OCI-LY7 (cell line): ENCODE measurements around the gene MTG1. TPM values are rescaled to one million over a fixed set of nuclear protein-coding genes. Genes with fewer than 3 reads are reported as not detected.

Experiments used
- BruUV-seq: library from RNA; stranded (reverse); fragments of 400-500 nt; replicated peaks from 2 replicates; lab custom pipeline; 2021; lab: Mats Ljungman, UMichigan
- CTCF ChIA-PET: fragments of 300-600 bp; sonication (Branson Sonifier 250); formaldehyde crosslinking; loops from one replicate; lab custom pipeline; 2022; ENCODE audit warnings: antibody characterized with exemption; ENCODE audit not compliant: unreplicated experiment; lab: Charles Lee
- POLR2A ChIA-PET: fragments of 300-600 bp; sonication (Branson Sonifier 250); formaldehyde crosslinking; loops from one replicate; lab custom pipeline; 2022; ENCODE audit warnings: antibody characterized with exemption; lab: Charles Lee
- DNase-seq: peaks from one replicate; pipeline ENCODE4 v3.0.0-alpha.2; 2015; ENCODE audit warnings: low spot score
- H2AFZ ChIP-seq: fragments of 200-600 bp; sonication (generic), shearing (Covaris generic); 2 replicates; pipeline ENCODE4 v1.6.1; 2014; ENCODE audit warnings: mild to moderate bottlenecking, antibody characterized with exemption, low read length, moderate library complexity
- H3K27ac ChIP-seq: fragments of 200-600 bp; sonication (generic); 2 replicates; pipeline ENCODE4 v1.5.1; 2014; ENCODE audit warnings: mixed run types, low read depth, mild to moderate bottlenecking, moderate library complexity, low read length, inconsistent platforms; ENCODE audit not compliant: poor library complexity, severe bottlenecking
- H3K36me3 ChIP-seq: fragments of 200-600 bp; sonication (generic); 2 replicates; pipeline ENCODE4 v1.6.1; 2014; ENCODE audit warnings: mild to moderate bottlenecking, antibody characterized with exemption, low read length, moderate library complexity, mixed read lengths; ENCODE audit not compliant: insufficient read depth
- H3K4me1 ChIP-seq: fragments of 200-600 bp; sonication (generic); 2 replicates; pipeline ENCODE4 v1.5.1; 2014; ENCODE audit warnings: mild to moderate bottlenecking, low read length; ENCODE audit not compliant: insufficient read depth, poor library complexity, severe bottlenecking
- H3K4me2 ChIP-seq: fragments of 200-600 bp; sonication (generic); 2 replicates; pipeline ENCODE4 v1.6.1; 2014; ENCODE audit warnings: mild to moderate bottlenecking, low read length
- H3K4me3 ChIP-seq: fragments of 200-600 bp; sonication (generic); 2 replicates; pipeline ENCODE4 v1.5.1; 2014; ENCODE audit warnings: mild to moderate bottlenecking, low read depth, low read length; ENCODE audit not compliant: poor library complexity, severe bottlenecking
- H3K79me2 ChIP-seq: fragments of 200-600 bp; sonication (generic); 2 replicates; pipeline ENCODE4 v1.6.1; 2016; ENCODE audit warnings: low read depth, mild to moderate bottlenecking, low read length, moderate library complexity, mixed read lengths; ENCODE audit not compliant: insufficient read depth
- H3K9me2 ChIP-seq: fragments of 200-600 bp; sonication (generic); 2 replicates; pipeline ENCODE4 v1.6.1; 2016; ENCODE audit warnings: mild to moderate bottlenecking, low read length, mixed read lengths; ENCODE audit not compliant: insufficient read depth
- H3K9me3 ChIP-seq: fragments of 200-600 bp; sonication (generic); 2 replicates; pipeline ENCODE4 v1.6.1; 2014; ENCODE audit warnings: mild to moderate bottlenecking, mixed run types, low read length, mixed read lengths
- H4K20me1 ChIP-seq: fragments of 200-600 bp; sonication (generic); 2 replicates; pipeline ENCODE4 v1.6.1; 2014; ENCODE audit warnings: mild to moderate bottlenecking, antibody characterized with exemption, low read length, moderate library complexity, mixed read lengths; ENCODE audit not compliant: insufficient read depth
- EZH2phosphoT487 ChIP-seq: fragments of 200-600 bp; sonication (generic); IDR thresholded peaks from 2 replicates; pipeline ENCODE4 v1.6.1; 2018; ENCODE audit warnings: low read depth, borderline replicate concordance, mild to moderate bottlenecking, mixed run types, antibody characterized with exemption, low read length, moderate library complexity, mixed read lengths
- intact Hi-C: fragments of 100-400 bp; cut with micrococcal nuclease; formaldehyde crosslinking; loops from one replicate; pipeline ENCODE4 v1.10.0; 2022; ENCODE audit not compliant: unreplicated experiment
- total RNA-seq, 2 experiments: library from RNA; depleted of rRNA in 1 of 2; stranded (reverse); fragments of >200 nt in 1 of 2; shearing (Covaris generic) in 1 of 2; gene quantifications; 2 replicates each; pipeline ENCODE4 v1.2.3, GENCODE V29; 2014 to 2022
- TF ChIP-seq, protein P1 (sequence below): fragments of 200-600 bp; sonication (generic); conservative IDR thresholded peaks from 2 replicates; pipeline ENCODE4 v1.5.1; 2014; ENCODE audit warnings: mild to moderate bottlenecking, antibody characterized with exemption, low read length, moderate library complexity, mixed read lengths

Gene MTG1
- total RNA-seq, 2 experiments from 2014 or later, result 85.6 to 101 TPM

DNA sequence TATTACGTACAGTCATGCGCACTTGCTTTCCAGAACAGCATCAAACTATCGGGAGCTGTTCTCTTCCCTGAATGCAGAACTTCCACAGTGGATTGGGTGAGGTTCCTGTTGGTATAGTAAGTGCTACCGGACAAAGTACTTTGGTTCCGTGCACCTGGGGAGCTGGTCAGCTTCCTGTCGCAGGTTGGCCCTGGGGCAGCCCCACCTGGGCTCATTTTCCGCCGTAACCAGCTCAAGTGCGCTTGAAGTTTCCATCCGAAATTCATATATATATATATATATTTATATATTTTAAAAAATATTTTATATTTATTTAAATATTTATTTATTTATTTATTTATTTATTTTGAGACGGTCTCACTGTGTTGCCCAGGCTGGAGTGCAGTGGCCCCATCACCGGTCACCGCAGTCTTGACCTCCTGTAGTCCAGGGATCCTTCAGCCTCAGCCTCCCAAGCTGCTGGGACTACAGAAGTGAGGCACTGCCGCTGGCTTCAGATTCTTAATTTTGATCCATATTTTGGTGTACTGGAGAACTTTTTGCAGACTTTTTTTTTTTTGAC lies 66.3 kb downstream of the MTG1 start:
- TF ChIP-seq EZH2phosphoT487, result no peak
- TF ChIP-seq, protein P1, sequence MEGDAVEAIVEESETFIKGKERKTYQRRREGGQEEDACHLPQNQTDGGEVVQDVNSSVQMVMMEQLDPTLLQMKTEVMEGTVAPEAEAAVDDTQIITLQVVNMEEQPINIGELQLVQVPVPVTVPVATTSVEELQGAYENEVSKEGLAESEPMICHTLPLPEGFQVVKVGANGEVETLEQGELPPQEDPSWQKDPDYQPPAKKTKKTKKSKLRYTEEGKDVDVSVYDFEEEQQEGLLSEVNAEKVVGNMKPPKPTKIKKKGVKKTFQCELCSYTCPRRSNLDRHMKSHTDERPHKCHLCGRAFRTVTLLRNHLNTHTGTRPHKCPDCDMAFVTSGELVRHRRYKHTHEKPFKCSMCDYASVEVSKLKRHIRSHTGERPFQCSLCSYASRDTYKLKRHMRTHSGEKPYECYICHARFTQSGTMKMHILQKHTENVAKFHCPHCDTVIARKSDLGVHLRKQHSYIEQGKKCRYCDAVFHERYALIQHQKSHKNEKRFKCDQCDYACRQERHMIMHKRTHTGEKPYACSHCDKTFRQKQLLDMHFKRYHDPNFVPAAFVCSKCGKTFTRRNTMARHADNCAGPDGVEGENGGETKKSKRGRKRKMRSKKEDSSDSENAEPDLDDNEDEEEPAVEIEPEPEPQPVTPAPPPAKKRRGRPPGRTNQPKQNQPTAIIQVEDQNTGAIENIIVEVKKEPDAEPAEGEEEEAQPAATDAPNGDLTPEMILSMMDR, result no peak
- H3K4me1 ChIP-seq, result no peaks in the 10 kb centered on the region
- BruUV-seq, result no TSS peak
- ChIA-PET POLR2A (no interaction called here), CTCF (no interaction called here)
- H3K4me2 ChIP-seq, result no peak overlapping the region
- no peaks in the 10 kb centered on the region for H4K20me1 ChIP-seq
- no peaks in the 10 kb centered on the region for H3K36me3 ChIP-seq
- no peaks in the 10 kb centered on the region for H3K9me3 ChIP-seq
- H3K4me3 ChIP-seq, result no peak overlapping the region
- no peak overlapping the region for H3K27ac ChIP-seq
- no peaks in the 10 kb centered on the region for H3K79me2 ChIP-seq
- intact Hi-C loops, result loop anchor here (10.0 kb wide), 1 partner anchor 965 kb away; no protein-coding TSS in a partner anchor
- H3K9me2 ChIP-seq, result no peaks in the 10 kb centered on the region
- no peak for DNase-seq
- H2AFZ ChIP-seq, result no peak overlapping the region

DNA sequence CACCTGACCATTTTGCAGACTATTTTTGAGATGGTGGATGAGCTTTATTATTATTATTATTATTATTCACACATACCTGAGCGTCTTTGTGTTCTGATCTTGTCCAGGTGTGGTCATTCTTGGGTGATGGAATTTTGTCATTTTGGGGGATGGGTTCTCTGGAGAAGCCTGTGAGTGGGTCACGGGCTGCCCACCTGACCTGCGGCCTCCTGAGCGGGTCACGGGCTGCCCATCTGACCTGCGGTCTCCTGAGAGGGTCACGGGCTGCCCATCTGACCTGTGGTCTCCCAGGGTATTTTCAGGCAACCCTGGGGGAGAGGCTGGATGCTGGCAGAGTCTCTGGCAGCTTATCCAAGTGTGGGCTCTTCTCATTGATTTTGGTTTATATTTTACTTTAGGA lies 67.1 kb downstream of the MTG1 start:
- CTCF ChIA-PET, result no interaction called here
- Histone ChIP-seq H3K79me2 (no peaks in the 10 kb centered on the region), H3K4me1 (no peaks in the 10 kb centered on the region), H3K4me2 (no peak overlapping the region), H3K36me3 (no peaks in the 10 kb centered on the region), H2AFZ (no peak overlapping the region), H3K9me2 (no peaks in the 10 kb centered on the region), H3K27ac (no peak overlapping the region), H3K9me3 (no peaks in the 10 kb centered on the region), H3K4me3 (no peak overlapping the region), H4K20me1 (no peaks in the 10 kb centered on the region)
- no TSS peak for BruUV-seq
- POLR2A ChIA-PET, result no interaction called here
- TF ChIP-seq EZH2phosphoT487, result no peak
- intact Hi-C loops, result loop anchor here (10.0 kb wide), 1 partner anchor 966 kb away; no protein-coding TSS in a partner anchor
- DNase-seq, result no peak

DNA sequence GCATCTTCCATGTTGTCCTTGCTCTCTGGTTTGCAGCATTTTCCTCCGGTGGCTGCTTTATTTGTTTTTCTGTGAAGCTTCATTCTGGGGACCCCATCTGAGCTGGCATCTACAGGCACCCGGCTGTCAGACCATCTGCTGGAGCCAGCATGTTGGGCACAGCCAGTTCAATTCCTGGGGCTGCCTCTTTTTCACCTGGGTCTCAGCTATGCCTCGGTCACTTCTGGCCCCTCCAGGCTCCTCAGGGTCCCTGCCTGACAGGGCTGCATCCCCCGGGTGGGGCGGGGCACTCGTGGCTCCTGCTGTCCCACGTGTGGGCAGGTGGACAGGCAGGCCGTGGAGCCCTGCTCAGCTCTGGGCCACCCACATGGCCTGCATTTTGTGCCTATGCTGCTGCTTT lies 67.9 kb downstream of the MTG1 start:
- no TSS peak for BruUV-seq
- Histone ChIP-seq H3K9me2 (no peaks in the 10 kb centered on the region), H3K4me1 (no peaks in the 10 kb centered on the region), H3K4me2 (no peak overlapping the region), H3K36me3 (no peaks in the 10 kb centered on the region), H3K27ac (no peak overlapping the region), H3K4me3 (no peak overlapping the region), H4K20me1 (no peaks in the 10 kb centered on the region), H2AFZ (no peak overlapping the region), H3K9me3 (no peaks in the 10 kb centered on the region), H3K79me2 (no peaks in the 10 kb centered on the region)
- ChIA-PET POLR2A (no interaction called here), CTCF (no interaction called here)
- intact Hi-C loops, result loop anchor here (10.0 kb wide), 1 partner anchor 967 kb away; no protein-coding TSS in a partner anchor
- TF ChIP-seq, protein P1, result no peak
- TF ChIP-seq EZH2phosphoT487, result no peak
- no peak for DNase-seq
